Sigmoid colon (tissue), 7 donors: ENCODE measurements around the gene MLLT3. TPM values are rescaled to one million over a fixed set of nuclear protein-coding genes. Genes with fewer than 3 reads are reported as not detected.

Experiments
- DNase-seq: peaks from one replicate; pipeline ENCODE4 v3.0.0-alpha.2; 2019
- H3K27ac ChIP-seq, 4 donors: fragments of 200-600 bp; sonication (generic); one replicate each; pipeline ENCODE4 v1.5.1; 2016 to 2019; ENCODE audit warnings: mild to moderate bottlenecking in 1 of 4
- H3K27me3 ChIP-seq, 3 donors: fragments of 200-600 bp; sonication (generic); one replicate each; pipeline ENCODE4 v1.5.1; 2019; ENCODE audit warnings: mild to moderate bottlenecking in 1 of 3
- H3K36me3 ChIP-seq, 4 donors: fragments of 200-600 bp; sonication (generic); one replicate each; pipeline ENCODE4 v1.5.1; 2016 to 2019
- H3K4me1 ChIP-seq, 4 donors: fragments of 200-600 bp; sonication (generic); one replicate each; pipeline ENCODE4 v1.5.1; 2017 to 2019
- H3K4me3 ChIP-seq, 4 donors: fragments of 200-600 bp; sonication (generic); one replicate each; pipeline ENCODE4 v1.5.1; 2017 to 2019; ENCODE audit warnings: mild to moderate bottlenecking in 2 of 4, moderate library complexity in 1 of 4
- H3K9me3 ChIP-seq, 4 donors: fragments of 200-600 bp in 3 of 4; sonication (generic) in 3 of 4; one replicate each; pipeline versions ENCODE4 v1.5.1 to v1.6.1; 2013 to 2019
- EP300 ChIP-seq, 4 donors: sonication (generic); formaldehyde crosslinking; IDR thresholded peaks; one replicate each; pipeline ENCODE4 v1.6.1; 2017; ENCODE audit warnings: antibody characterized with exemption in 4 of 4
- POLR2A ChIP-seq, 2 donors: fragments of 450-650 bp; IDR thresholded peaks; one replicate each; pipeline ENCODE4 v1.6.1; 2016; ENCODE audit warnings: antibody characterized with exemption in 2 of 2, mild to moderate bottlenecking in 2 of 2, moderate library complexity in 2 of 2
- POLR2AphosphoS5 ChIP-seq, 4 donors: sonication (generic); formaldehyde crosslinking; IDR thresholded peaks; one replicate each; pipeline ENCODE4 v1.6.1; 2017; ENCODE audit warnings: antibody characterized with exemption in 4 of 4
- WGBS, 2 donors: extraction: QIAGEN DNeasy Blood & Tissue Kit; methylation state at CpG; one replicate each; pipeline ENCODE4 v1.1.7; 2013; 5-methylcytosine and 5-hydroxymethylcytosine counted together
- intact Hi-C: fragments of 100-400 bp; cut with DNase I; formaldehyde crosslinking; loops from one replicate; pipeline ENCODE4 v1.15.1; 2023
- polyA plus RNA-seq, 3 donors: library from polyadenylated mRNA; stranded (reverse); fragments of 200-250 nt; gene quantifications; one replicate each; pipeline ENCODE4 v1.2.3, GENCODE V29; 2013
- total RNA-seq, 4 donors: library from RNA; depleted of rRNA; stranded (reverse); fragments of >200 nt; gene quantifications; one replicate each; pipeline ENCODE4 v1.1.0, GENCODE V29; 2016
- TF ChIP-seq, protein P1 (sequence below), 4 experiments: fragments of 450-650 bp in 3 of 4; fragments of 200-600 bp in 1 of 4; IDR thresholded peaks; one replicate each; pipeline ENCODE4 v1.5.1; 2016 to 2019; ENCODE audit warnings: antibody characterized with exemption in 4 of 4, mild to moderate bottlenecking in 3 of 4, moderate library complexity in 2 of 4
- donor health status: healthy with polysubstance abuse.
- donor health status: Bipolar disorder and iron deficiency.
- donor health status: healthy.

MLLT3 gene
- total and polyA plus RNA-seq, 7 donors, result 19.0 to 132 (median 25.0) TPM

GRCh38 chr9:20499013-20499412 is 123.3 kb downstream of the MLLT3 start:
- H3K4me3 ChIP-seq, result no peak overlapping the region
- no peaks in the 10 kb centered on the region for H3K27me3 ChIP-seq
- H3K4me1 ChIP-seq, result peaks cover 0 to 34% (median 16%) of the 10 kb centered on the region in 4 donors
- no peak overlapping the region for H3K27ac ChIP-seq
- H3K9me3 ChIP-seq, result no peaks in the 10 kb centered on the region
- DNase-seq, result no peak
- no peaks in the 10 kb centered on the region for H3K36me3 ChIP-seq
- intact Hi-C loops, result no loop called here
- TF ChIP-seq POLR2A (IDR thresholded peaks at IDR 0.05) (no peak), POLR2AphosphoS5 (IDR thresholded peaks at IDR 0.05) (no peak), EP300 (IDR thresholded peaks at IDR 0.05) (no peak)
- TF ChIP-seq, protein P1, sequence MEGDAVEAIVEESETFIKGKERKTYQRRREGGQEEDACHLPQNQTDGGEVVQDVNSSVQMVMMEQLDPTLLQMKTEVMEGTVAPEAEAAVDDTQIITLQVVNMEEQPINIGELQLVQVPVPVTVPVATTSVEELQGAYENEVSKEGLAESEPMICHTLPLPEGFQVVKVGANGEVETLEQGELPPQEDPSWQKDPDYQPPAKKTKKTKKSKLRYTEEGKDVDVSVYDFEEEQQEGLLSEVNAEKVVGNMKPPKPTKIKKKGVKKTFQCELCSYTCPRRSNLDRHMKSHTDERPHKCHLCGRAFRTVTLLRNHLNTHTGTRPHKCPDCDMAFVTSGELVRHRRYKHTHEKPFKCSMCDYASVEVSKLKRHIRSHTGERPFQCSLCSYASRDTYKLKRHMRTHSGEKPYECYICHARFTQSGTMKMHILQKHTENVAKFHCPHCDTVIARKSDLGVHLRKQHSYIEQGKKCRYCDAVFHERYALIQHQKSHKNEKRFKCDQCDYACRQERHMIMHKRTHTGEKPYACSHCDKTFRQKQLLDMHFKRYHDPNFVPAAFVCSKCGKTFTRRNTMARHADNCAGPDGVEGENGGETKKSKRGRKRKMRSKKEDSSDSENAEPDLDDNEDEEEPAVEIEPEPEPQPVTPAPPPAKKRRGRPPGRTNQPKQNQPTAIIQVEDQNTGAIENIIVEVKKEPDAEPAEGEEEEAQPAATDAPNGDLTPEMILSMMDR (IDR thresholded peaks at IDR 0.05), result no peak

DNA sequence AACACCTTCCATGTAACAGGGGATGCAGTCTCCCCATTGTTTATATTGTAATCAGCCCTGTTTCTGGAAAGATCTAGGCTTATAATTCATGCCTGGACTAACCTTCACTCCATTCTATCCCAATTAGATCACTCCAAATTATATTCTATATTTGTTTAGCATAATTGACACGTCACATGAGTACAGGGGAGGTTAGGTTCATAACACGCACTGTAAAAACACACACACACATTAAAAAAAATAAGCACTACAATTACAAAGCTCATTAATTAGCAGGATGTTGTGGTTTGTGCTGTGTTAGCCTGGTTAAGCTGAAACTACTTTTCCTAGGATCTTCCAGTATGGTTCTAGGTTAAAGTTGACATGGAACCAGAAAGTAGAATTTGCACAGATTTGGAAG is 126.0 kb downstream of the MLLT3 start:
- WGBS, 2 donors, result 44 to 76% methylated on average over 2 of the region's 2 CpGs
- intact Hi-C loops, result no loop called here

DNA sequence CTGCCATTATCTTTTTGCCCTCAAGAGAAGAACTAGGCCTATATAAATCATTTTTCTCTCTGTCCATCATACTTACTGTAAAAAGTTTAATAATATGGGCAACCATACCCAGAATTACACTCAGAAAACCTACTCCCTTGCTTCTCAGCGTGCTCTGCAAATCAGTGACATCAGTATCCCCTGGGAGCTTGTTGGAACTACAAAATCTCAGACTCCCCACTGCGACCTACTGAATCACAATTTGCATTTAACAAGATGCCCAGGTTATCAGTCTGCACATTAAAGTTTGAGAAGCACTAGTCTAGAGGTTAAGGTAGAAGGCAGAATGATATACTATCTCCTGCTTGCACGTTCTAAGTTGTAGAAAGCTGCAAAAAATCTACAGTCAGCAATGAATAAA is 127.2 kb downstream of the MLLT3 start:
- no peaks in the 10 kb centered on the region for H3K9me3 ChIP-seq
- 86 to 89% methylated on average over 3 of the region's 3 CpGs for WGBS, 2 donors
- DNase-seq, result no peak
- TF ChIP-seq POLR2A (IDR thresholded peaks at IDR 0.05) (no peak), POLR2AphosphoS5 (IDR thresholded peaks at IDR 0.05) (no peak), EP300 (IDR thresholded peaks at IDR 0.05) (no peak)
- TF ChIP-seq, protein P1 (IDR thresholded peaks at IDR 0.05), result no peak
- H3K27ac ChIP-seq, result no peak overlapping the region
- H3K36me3 ChIP-seq, result no peaks in the 10 kb centered on the region
- H3K4me1 ChIP-seq, result peaks cover 0 to 33% (median 16%) of the 10 kb centered on the region in 4 donors
- no peaks in the 10 kb centered on the region for H3K27me3 ChIP-seq
- no peak overlapping the region for H3K4me3 ChIP-seq
- intact Hi-C loops, result no loop called here

More for the DNA sequence above, 126.0 kb downstream of the MLLT3 start:
- DNase-seq, result no peak
- TF ChIP-seq POLR2A (IDR thresholded peaks at IDR 0.05), result no peak
- TF ChIP-seq, protein P1 (IDR thresholded peaks at IDR 0.05), result no peak
- TF ChIP-seq EP300 (IDR thresholded peaks at IDR 0.05), result no peak
- TF ChIP-seq POLR2AphosphoS5 (IDR thresholded peaks at IDR 0.05), result no peak
- H3K4me3 ChIP-seq, result no peak overlapping the region
- H3K4me1 ChIP-seq, result peaks cover 0 to 34% (median 16%) of the 10 kb centered on the region in 4 donors
- no peaks in the 10 kb centered on the region for H3K36me3 ChIP-seq
- no peak overlapping the region for H3K27ac ChIP-seq
- no peaks in the 10 kb centered on the region for H3K27me3 ChIP-seq
- no peaks in the 10 kb centered on the region for H3K9me3 ChIP-seq

- TF ChIP-seq, protein P1 (IDR thresholded peaks at IDR 0.05), result no peak
- no peak for TF ChIP-seq POLR2AphosphoS5 (IDR thresholded peaks at IDR 0.05)
- no peak for TF ChIP-seq EP300 (IDR thresholded peaks at IDR 0.05)
- TF ChIP-seq POLR2A (IDR thresholded peaks at IDR 0.05), result no peak
- Histone ChIP-seq H3K4me1 (peaks cover 0 to 27% (median 17%) of the 10 kb centered on the region in 4 donors), H3K36me3 (no peaks in the 10 kb centered on the region), H3K27me3 (no peaks in the 10 kb centered on the region), H3K9me3 (no peaks in the 10 kb centered on the region), H3K27ac (no peak overlapping the region), H3K4me3 (no peak overlapping the region)
- WGBS, 2 donors, result 90 to 94% methylated on average over 1 of the region's 1 CpG
- intact Hi-C loops, result loop anchor here (5.0 kb wide), 1 partner anchor 48 kb away; no protein-coding TSS in a partner anchor
- DNase-seq, result no peak
Observed at GRCh38 chr9:20494035-20494434, 128.3 kb downstream of the MLLT3 start.

- intact Hi-C loops, result loop anchor here (5.0 kb wide), 1 partner anchor 50 kb away; no protein-coding TSS in a partner anchor
- Histone ChIP-seq H3K9me3 (no peaks in the 10 kb centered on the region), H3K27me3 (no peaks in the 10 kb centered on the region), H3K27ac (no peak overlapping the region), H3K4me3 (no peak overlapping the region), H3K36me3 (no peaks in the 10 kb centered on the region), H3K4me1 (peaks cover 0 to 34% (median 21%) of the 10 kb centered on the region in 4 donors)
- TF ChIP-seq, protein P1 (IDR thresholded peaks at IDR 0.05), result no peak
- TF ChIP-seq POLR2AphosphoS5 (IDR thresholded peaks at IDR 0.05), result no peak
- TF ChIP-seq EP300 (IDR thresholded peaks at IDR 0.05), result no peak
- no peak for TF ChIP-seq POLR2A (IDR thresholded peaks at IDR 0.05)
- no peak for DNase-seq
- WGBS, 2 donors, result 95 to 96% methylated on average over 1 of the region's 1 CpG
Observed at GRCh38 chr9:20492772-20493171, 129.5 kb downstream of the MLLT3 start.
